WTC11 (cell line): ENCODE measurements around the gene BNC2.

ENCODE experiments used
- SMAD3 ChIP-seq: sonication (generic); formaldehyde crosslinking; IDR thresholded peaks from 2 replicates; pipeline ENCODE4 v1.8.0; 2022; ENCODE audit warnings: missing genetic modification reagents, mild to moderate bottlenecking, borderline replicate concordance
- TF ChIP-seq, protein P1 (sequence below): sonication (generic); formaldehyde crosslinking; IDR thresholded peaks from 2 replicates; pipeline ENCODE4 v1.8.0; 2022; ENCODE audit warnings: mild to moderate bottlenecking, missing genetic modification reagents
- TF ChIP-seq, protein P2 (sequence below): sonication (generic); formaldehyde crosslinking; IDR thresholded peaks from 2 replicates; pipeline ENCODE4 v1.8.0; 2022; ENCODE audit warnings: missing genetic modification reagents
- TF ChIP-seq, protein P3 (sequence below): fragments of 200-600 bp; IDR thresholded peaks from 2 replicates; pipeline ENCODE4 v1.8.0; 2022; ENCODE audit warnings: antibody characterized with exemption
- TF ChIP-seq, protein P4 (sequence below): sonication (generic); formaldehyde crosslinking; IDR thresholded peaks from 2 replicates; pipeline ENCODE4 v1.8.1; 2022; ENCODE audit warnings: missing genetic modification reagents, borderline replicate concordance

DNA sequence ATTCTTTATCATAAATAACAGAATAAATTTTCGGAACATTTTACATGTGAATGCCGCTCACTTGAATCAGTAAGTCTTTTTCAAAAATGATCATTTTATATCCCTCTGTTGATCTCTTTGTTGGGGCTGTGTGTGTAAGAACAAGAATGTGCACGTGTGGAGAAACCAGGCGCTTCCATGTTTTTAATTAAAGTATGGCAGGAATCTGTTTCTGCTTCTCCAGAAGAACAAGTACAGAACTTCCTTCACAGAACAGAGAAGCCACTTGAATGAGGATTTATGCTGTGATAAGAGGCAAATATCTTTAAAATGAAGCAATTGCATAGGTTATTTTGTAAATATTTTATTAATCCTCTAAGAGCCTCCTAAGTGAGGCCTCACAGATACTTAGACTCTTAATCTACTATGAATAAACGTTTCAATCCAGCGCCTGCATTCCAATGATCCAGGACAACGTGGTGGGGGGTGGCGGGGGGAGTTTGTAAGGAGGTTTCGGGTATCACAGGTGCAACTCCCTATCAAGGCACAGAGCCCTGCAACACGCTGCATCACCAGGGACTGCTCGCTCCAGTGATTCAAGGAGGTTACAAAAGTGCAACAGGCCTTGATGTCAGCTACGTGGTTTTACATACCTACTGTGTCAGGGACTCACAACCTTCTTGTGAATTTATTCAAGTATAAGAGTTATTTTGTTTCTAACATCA, 409.2 kb downstream of the BNC2 start:
- TF ChIP-seq, protein P1, sequence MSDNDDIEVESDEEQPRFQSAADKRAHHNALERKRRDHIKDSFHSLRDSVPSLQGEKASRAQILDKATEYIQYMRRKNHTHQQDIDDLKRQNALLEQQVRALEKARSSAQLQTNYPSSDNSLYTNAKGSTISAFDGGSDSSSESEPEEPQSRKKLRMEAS = no peak
- TF ChIP-seq, protein P2, sequence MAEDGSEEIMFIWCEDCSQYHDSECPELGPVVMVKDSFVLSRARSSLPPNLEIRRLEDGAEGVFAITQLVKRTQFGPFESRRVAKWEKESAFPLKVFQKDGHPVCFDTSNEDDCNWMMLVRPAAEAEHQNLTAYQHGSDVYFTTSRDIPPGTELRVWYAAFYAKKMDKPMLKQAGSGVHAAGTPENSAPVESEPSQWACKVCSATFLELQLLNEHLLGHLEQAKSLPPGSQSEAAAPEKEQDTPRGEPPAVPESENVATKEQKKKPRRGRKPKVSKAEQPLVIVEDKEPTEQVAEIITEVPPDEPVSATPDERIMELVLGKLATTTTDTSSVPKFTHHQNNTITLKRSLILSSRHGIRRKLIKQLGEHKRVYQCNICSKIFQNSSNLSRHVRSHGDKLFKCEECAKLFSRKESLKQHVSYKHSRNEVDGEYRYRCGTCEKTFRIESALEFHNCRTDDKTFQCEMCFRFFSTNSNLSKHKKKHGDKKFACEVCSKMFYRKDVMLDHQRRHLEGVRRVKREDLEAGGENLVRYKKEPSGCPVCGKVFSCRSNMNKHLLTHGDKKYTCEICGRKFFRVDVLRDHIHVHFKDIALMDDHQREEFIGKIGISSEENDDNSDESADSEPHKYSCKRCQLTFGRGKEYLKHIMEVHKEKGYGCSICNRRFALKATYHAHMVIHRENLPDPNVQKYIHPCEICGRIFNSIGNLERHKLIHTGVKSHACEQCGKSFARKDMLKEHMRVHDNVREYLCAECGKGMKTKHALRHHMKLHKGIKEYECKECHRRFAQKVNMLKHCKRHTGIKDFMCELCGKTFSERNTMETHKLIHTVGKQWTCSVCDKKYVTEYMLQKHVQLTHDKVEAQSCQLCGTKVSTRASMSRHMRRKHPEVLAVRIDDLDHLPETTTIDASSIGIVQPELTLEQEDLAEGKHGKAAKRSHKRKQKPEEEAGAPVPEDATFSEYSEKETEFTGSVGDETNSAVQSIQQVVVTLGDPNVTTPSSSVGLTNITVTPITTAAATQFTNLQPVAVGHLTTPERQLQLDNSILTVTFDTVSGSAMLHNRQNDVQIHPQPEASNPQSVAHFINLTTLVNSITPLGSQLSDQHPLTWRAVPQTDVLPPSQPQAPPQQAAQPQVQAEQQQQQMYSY = no peak
- TF ChIP-seq, protein P3, sequence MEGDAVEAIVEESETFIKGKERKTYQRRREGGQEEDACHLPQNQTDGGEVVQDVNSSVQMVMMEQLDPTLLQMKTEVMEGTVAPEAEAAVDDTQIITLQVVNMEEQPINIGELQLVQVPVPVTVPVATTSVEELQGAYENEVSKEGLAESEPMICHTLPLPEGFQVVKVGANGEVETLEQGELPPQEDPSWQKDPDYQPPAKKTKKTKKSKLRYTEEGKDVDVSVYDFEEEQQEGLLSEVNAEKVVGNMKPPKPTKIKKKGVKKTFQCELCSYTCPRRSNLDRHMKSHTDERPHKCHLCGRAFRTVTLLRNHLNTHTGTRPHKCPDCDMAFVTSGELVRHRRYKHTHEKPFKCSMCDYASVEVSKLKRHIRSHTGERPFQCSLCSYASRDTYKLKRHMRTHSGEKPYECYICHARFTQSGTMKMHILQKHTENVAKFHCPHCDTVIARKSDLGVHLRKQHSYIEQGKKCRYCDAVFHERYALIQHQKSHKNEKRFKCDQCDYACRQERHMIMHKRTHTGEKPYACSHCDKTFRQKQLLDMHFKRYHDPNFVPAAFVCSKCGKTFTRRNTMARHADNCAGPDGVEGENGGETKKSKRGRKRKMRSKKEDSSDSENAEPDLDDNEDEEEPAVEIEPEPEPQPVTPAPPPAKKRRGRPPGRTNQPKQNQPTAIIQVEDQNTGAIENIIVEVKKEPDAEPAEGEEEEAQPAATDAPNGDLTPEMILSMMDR = no peak
- TF ChIP-seq, protein P4, sequence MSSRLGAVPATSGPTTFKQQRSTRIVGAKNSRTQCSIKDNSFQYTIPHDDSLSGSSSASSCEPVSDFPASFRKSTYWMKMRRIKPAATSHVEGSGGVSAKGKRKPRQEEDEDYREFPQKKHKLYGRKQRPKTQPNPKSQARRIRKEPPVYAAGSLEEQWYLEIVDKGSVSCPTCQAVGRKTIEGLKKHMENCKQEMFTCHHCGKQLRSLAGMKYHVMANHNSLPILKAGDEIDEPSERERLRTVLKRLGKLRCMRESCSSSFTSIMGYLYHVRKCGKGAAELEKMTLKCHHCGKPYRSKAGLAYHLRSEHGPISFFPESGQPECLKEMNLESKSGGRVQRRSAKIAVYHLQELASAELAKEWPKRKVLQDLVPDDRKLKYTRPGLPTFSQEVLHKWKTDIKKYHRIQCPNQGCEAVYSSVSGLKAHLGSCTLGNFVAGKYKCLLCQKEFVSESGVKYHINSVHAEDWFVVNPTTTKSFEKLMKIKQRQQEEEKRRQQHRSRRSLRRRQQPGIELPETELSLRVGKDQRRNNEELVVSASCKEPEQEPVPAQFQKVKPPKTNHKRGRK = no peak
- TF ChIP-seq SMAD3 (CRISPR knock-in tag) = no peak
